ENCODE measurements around the gene LYAR.

LYAR gene

DNA sequence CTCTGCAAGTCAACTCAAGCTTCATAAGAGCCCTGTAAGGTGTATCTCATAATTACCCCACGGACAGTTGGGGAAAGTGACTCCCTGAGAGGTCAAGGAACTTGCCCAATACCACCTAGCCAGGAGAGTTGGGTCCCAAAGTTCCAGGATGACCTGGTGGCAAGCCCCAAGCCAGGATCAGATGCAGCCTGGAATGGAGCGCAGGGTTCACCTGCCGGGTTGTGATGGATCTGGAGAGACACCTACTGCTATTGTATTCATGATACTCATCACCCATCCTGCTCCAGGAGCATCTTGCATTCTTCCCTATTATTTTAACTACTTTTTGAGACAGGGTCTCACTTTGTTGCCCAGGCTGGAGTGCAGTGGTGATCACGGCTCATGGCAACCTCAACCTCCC is 36.2 kb upstream of the LYAR start:
- TF ChIP-seq ISL1 (CRISPR knock-in tag; IDR thresholded peaks at IDR 0.05) (no peak), TOX (CRISPR knock-in tag; IDR thresholded peaks at IDR 0.05; ENCODE audit: borderline replicate concordance) (no peak), OSR1 (CRISPR knock-in tag; IDR thresholded peaks at IDR 0.05) (no peak), GLIS3 (CRISPR knock-in tag; IDR thresholded peaks at IDR 0.05) (no peak), ZFP3 (CRISPR knock-in tag; IDR thresholded peaks at IDR 0.05) (no peak), PPARA (CRISPR knock-in tag; IDR thresholded peaks at IDR 0.05; ENCODE audit: borderline replicate concordance) (no peak), ZFP30 (CRISPR knock-in tag; IDR thresholded peaks at IDR 0.05) (no peak), ZNF8 (CRISPR knock-in tag; IDR thresholded peaks at IDR 0.05) (no peak), TCF4 (CRISPR knock-in tag; IDR thresholded peaks at IDR 0.05; ENCODE audit: borderline replicate concordance) (no peak), ARNTL (CRISPR knock-in tag; IDR thresholded peaks at IDR 0.05; ENCODE audit: borderline replicate concordance, low read depth) (no peak), RARB (CRISPR knock-in tag; IDR thresholded peaks at IDR 0.05) (no peak), ESRRG (CRISPR knock-in tag; IDR thresholded peaks at IDR 0.05) (no peak)
- TF ChIP-seq, protein P1, sequence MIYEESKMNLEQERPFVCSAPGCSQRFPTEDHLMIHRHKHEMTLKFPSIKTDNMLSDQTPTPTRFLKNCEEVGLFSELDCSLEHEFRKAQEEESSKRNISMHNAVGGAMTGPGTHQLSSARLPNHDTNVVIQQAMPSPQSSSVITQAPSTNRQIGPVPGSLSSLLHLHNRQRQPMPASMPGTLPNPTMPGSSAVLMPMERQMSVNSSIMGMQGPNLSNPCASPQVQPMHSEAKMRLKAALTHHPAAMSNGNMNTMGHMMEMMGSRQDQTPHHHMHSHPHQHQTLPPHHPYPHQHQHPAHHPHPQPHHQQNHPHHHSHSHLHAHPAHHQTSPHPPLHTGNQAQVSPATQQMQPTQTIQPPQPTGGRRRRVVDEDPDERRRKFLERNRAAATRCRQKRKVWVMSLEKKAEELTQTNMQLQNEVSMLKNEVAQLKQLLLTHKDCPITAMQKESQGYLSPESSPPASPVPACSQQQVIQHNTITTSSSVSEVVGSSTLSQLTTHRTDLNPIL (CRISPR knock-in tag; IDR thresholded peaks at IDR 0.05; ENCODE audit: low read depth), result no peak
- TF ChIP-seq, protein P2, sequence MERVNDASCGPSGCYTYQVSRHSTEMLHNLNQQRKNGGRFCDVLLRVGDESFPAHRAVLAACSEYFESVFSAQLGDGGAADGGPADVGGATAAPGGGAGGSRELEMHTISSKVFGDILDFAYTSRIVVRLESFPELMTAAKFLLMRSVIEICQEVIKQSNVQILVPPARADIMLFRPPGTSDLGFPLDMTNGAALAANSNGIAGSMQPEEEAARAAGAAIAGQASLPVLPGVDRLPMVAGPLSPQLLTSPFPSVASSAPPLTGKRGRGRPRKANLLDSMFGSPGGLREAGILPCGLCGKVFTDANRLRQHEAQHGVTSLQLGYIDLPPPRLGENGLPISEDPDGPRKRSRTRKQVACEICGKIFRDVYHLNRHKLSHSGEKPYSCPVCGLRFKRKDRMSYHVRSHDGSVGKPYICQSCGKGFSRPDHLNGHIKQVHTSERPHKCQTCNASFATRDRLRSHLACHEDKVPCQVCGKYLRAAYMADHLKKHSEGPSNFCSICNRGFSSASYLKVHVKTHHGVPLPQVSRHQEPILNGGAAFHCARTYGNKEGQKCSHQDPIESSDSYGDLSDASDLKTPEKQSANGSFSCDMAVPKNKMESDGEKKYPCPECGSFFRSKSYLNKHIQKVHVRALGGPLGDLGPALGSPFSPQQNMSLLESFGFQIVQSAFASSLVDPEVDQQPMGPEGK (CRISPR knock-in tag; IDR thresholded peaks at IDR 0.05; ENCODE audit: borderline replicate concordance), result no peak
- TF ChIP-seq, protein P3, sequence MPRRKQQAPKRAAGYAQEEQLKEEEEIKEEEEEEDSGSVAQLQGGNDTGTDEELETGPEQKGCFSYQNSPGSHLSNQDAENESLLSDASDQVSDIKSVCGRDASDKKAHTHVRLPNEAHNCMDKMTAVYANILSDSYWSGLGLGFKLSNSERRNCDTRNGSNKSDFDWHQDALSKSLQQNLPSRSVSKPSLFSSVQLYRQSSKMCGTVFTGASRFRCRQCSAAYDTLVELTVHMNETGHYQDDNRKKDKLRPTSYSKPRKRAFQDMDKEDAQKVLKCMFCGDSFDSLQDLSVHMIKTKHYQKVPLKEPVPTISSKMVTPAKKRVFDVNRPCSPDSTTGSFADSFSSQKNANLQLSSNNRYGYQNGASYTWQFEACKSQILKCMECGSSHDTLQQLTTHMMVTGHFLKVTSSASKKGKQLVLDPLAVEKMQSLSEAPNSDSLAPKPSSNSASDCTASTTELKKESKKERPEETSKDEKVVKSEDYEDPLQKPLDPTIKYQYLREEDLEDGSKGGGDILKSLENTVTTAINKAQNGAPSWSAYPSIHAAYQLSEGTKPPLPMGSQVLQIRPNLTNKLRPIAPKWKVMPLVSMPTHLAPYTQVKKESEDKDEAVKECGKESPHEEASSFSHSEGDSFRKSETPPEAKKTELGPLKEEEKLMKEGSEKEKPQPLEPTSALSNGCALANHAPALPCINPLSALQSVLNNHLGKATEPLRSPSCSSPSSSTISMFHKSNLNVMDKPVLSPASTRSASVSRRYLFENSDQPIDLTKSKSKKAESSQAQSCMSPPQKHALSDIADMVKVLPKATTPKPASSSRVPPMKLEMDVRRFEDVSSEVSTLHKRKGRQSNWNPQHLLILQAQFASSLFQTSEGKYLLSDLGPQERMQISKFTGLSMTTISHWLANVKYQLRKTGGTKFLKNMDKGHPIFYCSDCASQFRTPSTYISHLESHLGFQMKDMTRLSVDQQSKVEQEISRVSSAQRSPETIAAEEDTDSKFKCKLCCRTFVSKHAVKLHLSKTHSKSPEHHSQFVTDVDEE (CRISPR knock-in tag; IDR thresholded peaks at IDR 0.05), result no peak

DNA sequence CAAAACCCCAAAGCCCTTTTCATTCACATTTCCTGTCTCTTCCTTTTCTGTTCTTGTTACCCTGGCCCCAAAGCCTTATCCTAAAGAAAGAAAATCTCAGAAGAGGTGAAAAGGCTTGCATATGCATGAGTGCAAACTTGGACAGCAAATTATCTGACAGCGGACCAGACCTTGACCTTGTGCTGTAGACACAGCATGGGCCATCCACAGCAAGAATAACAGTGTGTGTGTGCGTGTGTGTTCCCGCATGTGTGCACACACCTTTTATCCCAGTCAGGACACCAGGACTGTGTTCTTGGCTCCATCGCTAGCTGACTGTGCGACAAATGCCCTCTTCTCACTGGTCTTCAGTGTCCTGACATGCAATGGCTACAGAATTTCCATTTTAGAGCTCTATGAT is 35.4 kb upstream of the LYAR start:
- no peak for ATAC-seq
- TF ChIP-seq, protein P2 (CRISPR knock-in tag; IDR thresholded peaks at IDR 0.05; ENCODE audit: borderline replicate concordance), result no peak

More for the DNA sequence above, 36.2 kb upstream of the LYAR start:
- ATAC-seq, result no peak

DNA sequence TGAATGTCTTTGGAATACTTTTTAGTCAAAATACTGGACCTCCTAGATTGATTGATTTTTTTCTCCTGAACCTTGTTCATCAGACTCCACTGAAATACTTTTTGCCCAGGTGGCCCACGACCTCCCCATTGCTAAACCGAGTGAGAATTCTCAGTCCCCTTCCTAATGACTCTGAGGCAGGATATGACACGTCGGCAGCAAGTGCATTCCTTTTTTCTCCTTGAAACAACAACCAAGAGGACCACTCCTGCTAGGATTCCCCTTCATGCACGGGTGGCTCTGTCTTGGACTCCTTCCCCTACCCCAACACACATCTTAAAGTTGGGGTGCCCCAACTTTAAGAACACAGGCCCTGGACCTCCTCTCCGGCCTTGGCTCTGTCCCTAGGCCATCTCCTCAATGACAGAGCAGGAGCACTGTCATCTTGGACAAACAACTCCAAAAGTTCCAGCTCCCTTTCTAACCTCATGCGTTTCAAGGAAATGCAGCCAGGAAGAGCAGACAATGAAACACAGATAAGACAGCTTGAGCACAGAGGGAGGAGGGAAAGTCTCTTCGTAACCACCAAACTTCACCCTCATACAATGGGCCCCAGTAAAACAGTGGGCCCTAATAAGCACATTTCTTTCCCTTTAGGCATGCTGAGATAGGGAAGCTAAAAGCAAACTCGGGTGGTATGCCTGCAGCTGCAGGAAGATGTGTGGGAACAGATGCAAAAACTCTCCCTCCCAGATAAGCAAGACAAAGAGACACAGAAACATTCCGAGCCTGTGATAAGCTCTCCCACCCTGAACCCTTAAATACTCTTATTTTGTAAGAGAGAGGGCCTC is 34.0 kb upstream of the LYAR start:
- no peak for TF ChIP-seq ZFP30 (CRISPR knock-in tag; IDR thresholded peaks at IDR 0.05)
- no peak for TF ChIP-seq ZFP3 (CRISPR knock-in tag; IDR thresholded peaks at IDR 0.05)
- TF ChIP-seq, protein P3 (CRISPR knock-in tag; IDR thresholded peaks at IDR 0.05), result no peak
- TF ChIP-seq OSR1 (CRISPR knock-in tag; IDR thresholded peaks at IDR 0.05), result no peak
- TF ChIP-seq ZNF8 (CRISPR knock-in tag; IDR thresholded peaks at IDR 0.05), result no peak
- no peak for TF ChIP-seq BACH2 (CRISPR knock-in tag; IDR thresholded peaks at IDR 0.05; ENCODE audit: borderline replicate concordance)
- TF ChIP-seq, protein P4, sequence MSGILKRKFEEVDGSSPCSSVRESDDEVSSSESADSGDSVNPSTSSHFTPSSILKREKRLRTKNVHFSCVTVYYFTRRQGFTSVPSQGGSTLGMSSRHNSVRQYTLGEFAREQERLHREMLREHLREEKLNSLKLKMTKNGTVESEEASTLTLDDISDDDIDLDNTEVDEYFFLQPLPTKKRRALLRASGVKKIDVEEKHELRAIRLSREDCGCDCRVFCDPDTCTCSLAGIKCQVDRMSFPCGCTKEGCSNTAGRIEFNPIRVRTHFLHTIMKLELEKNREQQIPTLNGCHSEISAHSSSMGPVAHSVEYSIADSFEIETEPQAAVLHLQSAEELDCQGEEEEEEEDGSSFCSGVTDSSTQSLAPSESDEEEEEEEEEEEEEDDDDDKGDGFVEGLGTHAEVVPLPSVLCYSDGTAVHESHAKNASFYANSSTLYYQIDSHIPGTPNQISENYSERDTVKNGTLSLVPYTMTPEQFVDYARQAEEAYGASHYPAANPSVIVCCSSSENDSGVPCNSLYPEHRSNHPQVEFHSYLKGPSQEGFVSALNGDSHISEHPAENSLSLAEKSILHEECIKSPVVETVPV (CRISPR knock-in tag; IDR thresholded peaks at IDR 0.05), result no peak
- TF ChIP-seq, protein P1 (CRISPR knock-in tag; IDR thresholded peaks at IDR 0.05; ENCODE audit: low read depth), result no peak
- no peak for TF ChIP-seq CSDC2 (CRISPR knock-in tag; IDR thresholded peaks at IDR 0.05)
- no peak for TF ChIP-seq ISL1 (CRISPR knock-in tag; IDR thresholded peaks at IDR 0.05)
- no peak for TF ChIP-seq PPARA (CRISPR knock-in tag; IDR thresholded peaks at IDR 0.05; ENCODE audit: borderline replicate concordance)
- TF ChIP-seq, protein P2 (CRISPR knock-in tag; IDR thresholded peaks at IDR 0.05; ENCODE audit: borderline replicate concordance), result no peak
- no peak for TF ChIP-seq RARB (CRISPR knock-in tag; IDR thresholded peaks at IDR 0.05)
- no peak for TF ChIP-seq ESRRG (CRISPR knock-in tag; IDR thresholded peaks at IDR 0.05)
- ATAC-seq, result no peak
